NK-92 (cell line): ENCODE measurements around the gene RUNX2.

Source experiments
- DNase-seq: peaks from one replicate; lab custom pipeline; 2025; ENCODE audit not compliant: unreplicated experiment; lab: John Stamatoyannopoulos, UW

RUNX2 gene

DNA sequence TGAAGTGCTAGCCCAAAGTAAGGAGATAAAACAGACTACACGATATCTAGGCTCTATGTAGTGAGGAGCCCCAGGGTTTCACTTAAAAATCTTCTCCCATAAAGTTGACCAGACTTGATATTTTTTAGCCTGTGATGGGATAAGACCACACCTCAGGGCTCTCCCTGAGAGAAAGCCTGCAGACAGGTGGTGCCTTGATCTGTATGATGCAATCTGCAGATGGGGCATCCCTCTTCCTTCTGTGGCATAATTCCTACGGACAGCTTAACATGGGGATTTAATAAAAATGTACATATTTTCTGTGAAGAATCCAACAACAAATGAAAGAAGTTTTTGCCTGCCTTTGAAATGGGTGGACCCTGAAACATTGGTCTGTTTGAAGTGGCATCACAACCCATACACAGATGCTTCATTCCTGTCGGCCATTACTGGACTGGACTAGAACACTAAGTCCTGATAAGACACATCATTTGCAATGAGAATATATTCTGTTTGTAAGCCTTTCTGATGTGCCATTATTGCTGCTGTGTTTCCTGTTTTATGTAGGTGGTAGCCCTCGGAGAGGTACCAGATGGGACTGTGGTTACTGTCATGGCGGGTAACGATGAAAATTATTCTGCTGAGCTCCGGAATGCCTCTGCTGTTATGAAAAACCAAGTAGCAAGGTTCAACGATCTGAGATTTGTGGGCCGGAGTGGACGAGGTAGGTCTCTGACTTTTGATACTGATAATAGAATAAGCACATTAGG lies 103.4 kb downstream of the RUNX2 start:
- no peak for DNase-seq

DNA sequence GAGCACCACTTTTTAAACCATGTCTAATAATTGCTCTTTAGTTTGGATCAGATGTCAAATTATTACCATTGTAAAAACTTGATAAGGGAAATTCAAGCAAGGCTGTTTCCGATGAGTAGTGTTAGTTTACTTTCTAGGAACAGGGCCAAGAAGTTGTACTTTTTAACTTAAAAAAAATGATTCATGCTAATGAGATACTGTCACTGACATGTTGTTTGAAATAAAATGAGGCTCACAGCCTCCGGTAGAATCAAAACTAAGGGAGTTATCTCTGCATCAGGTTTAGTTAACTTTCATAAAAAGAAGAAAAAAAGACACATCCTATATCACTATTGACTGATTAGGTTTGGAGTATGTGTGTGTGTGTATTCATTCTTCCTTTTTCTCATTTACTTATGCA lies 104.8 kb downstream of the RUNX2 start:
- DNase-seq, result no peak

DNA sequence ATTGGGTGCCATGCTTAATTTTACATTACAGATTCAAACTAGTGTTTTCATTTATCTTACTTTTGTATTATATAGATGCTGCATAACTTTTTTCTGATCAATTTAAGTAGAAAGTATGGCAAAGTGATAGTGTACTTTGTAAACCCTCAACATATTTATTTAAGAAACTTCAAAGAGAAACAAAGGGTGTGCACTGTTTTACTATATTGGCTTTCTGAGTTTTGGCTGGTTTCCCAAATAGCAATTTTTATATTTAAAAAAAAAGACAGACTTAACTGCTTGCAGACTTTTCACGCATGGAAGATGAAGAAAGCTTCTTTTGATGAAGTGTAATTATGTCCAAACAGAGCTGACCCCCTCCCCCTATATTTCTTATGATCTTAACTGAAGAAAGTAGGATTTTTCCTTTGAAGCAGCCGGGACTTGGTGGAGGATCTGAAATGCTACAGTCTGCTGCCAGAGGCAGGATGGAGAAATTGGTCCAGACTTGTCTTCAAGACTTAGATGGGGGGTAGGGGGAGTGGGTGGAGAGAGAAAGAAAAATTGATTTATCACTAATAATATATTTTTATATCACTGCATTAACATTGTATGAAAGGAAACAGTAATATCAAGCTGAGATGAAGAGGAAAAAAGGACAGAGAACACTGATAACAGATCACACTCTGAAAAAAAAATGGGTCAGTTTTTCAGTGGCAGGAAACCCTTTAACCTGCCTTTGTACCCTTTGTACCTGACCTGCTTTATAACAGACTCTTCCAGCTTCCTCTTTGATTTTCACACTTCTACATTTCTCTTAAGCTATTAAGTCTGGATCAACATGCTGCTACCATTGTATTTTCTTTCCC lies 105.6 kb downstream of the RUNX2 start:
- no peak for DNase-seq

DNA sequence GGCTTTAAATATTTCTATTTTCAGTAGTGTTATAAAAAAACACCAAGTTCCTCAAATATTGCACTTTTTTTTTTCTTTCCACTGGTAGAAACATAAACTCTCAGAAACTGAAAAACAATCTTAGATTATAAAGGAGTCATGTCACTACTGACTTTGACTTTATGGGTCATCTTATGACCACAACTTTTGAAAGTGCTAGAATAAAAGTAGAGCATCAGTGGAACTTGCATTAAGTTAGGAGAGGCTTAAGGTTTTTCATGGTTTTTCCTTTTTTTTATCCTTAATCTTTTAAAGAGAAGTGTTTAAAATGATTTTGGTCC lies 106.2 kb downstream of the RUNX2 start:
- no peak for DNase-seq

DNA sequence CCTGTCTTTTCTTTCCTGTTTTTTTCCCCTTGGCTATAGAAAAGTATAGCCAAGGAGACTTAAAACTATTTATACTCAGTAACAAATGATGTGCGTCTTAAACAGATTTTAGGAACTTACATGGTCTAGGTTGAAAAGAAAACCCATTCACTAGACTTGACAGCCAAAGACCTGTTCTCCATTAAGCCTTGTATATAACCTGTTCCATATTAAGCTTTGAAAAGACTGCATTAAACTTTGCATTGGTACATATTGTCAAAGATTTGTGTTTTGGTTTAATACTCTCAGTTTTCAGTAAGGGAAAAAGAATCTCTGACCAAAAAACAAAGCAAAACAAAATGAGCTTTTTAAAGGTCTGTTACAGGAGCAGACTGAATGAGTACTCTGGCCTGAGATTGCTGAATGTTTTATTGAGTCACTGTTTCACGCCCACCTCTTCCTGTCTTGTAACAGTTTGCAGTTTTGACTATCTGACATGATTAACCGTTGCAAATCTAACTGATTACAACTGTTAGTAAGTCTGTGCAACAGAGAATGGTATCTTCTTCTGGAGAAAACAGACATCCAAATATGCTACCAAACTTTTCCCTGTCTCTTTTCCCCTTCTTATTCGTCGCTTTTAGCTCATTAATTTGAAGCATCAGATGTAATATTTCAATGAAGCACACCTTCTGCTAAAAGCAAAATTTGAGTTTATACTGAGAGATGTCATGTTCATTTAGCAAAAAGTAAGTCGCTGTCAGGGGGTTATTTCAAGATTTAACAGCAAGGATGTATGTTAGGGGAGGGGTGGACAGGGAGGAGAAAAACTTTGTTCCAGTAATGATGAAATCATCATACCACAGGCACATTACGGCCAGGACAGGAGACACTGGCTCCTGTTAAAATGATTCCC lies 108.7 kb downstream of the RUNX2 start:
- DNase-seq, result no peak

DNA sequence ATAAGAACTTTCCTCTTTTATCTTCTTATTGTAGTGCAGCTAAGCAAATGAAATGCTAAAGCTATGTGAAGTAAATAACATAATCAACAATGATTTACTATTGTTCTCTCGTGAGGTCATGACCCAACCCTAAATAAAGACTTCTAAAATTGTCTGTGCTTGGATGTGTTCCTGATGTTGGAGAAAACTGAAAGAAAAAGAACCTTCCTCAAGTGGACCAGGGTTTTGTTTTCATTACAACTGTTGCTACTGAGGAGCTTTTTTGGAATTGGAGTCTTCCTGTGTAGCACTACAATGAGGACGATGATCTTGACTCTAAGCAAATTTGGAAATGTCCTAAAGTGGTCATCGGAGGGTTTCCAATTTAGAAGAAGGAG lies 109.3 kb downstream of the RUNX2 start:
- DNase-seq, result no peak

DNA sequence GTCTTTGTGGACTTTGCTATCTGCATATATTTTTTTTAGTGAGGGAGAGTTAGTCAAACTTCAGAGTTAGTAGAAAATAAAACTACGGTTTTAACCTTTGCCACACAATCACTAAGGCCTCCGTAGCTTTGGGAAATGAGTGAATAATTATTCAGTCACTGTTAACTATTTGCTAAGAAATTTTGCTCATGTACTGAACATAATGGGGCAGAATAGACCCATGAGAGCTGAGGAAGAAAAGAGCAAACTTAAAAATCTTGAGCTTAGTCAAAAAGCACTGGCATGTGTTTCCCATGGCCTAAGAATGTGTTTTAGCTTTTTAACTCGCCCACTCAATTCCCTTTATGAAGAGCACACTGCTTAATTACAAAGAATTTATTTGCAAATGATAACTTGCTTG lies 110.0 kb downstream of the RUNX2 start:
- DNase-seq, result no peak

DNA sequence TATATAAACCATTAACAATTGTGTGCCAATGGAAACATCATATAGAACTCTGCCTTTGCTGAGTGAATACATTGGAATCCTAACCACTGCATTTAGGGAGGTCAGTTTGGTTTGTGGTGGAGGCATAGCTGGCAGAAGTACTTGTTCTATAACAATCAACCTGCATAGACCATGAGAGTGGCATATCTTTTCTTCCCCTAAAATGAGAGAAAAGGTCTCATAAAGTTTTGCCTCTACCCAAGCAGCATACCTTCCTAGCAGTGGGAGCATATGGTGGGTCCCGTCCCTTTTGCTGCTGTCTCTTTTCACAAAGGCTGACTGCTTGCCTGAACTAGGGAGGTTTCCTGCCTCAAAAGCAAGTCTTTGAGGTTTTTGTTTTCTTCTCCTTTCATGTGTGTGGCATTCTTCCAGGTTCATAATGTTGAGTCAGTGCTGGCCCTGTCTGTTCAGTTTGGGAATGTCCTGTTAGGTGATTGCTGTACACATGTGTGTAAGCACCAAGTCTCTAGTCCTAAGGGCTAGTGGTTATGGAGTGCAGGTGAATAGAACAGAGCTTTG lies 110.8 kb downstream of the RUNX2 start:
- DNase-seq, result no peak

DNA sequence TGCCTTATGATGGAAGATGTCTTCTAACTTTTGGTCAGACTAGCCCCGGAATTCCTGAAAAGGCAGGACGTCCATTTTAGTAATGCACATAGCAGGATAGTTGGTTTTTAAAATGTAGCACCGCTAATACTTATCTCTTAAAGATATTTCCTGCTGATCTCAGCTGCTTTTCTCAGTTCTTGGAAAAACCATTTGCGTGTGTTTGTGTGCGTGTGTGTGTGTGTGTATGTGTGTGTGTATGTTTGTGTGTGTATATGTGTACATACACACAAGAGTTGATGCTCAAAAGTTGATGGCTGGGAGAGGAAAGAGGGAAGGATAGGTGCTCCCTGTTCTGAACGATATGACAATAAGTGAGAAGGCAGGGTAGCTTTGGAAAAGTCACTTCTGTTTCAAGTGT lies 111.3 kb downstream of the RUNX2 start:
- DNase-seq, result no peak

DNA sequence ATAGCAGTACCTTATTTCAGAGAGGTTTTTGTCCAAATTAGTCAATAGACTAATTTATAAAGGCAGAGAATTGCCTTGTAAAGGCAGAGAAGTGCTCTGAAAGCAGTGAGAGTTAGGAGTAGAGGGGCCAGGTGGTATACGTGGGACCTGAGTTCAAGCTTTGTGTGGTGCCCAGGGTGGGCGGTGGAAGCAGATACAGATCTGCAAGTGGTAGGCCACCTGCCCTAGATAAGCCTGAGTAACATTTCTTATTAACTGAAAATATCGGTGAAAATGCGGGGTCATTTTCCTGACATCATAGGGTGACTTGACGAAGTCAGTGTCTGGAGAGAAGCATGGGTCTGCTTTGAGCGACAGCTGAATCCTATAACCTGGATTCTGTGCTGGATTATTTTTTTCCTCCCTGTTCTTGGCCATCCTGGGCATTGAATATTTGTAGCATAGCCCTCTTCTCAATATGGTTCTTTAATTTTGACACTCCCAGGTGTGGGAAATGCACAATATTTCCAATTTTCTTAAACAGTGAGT lies 111.8 kb downstream of the RUNX2 start:
- DNase-seq, result no peak

DNA sequence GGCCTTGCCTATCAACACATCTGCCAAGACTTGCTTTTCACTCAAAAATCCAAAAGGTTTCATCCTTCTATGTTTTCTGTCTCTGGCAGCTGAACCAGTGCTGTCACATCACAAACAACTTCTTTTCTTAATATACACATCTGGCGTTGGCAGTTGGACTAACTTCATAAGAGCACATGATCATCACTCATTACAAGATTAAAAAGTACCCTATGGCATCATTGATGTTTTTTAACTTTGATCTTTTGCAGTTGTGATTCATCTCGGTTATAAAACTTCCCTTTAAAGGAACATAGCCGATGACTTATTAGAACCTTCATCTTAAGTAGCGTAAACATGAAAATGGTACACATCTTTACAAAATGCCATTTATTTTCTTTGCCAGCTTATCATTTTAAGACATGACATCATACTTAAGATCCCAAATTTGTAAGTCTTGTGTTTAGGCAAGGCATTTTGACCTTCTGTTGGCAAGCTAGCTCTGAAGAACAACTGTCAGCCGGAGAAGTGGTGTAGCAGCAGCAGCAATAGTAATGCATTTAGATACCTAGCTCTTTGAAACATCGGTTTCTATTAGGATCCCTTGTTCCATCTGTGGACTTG lies 113.8 kb downstream of the RUNX2 start:
- no peak for DNase-seq

DNA sequence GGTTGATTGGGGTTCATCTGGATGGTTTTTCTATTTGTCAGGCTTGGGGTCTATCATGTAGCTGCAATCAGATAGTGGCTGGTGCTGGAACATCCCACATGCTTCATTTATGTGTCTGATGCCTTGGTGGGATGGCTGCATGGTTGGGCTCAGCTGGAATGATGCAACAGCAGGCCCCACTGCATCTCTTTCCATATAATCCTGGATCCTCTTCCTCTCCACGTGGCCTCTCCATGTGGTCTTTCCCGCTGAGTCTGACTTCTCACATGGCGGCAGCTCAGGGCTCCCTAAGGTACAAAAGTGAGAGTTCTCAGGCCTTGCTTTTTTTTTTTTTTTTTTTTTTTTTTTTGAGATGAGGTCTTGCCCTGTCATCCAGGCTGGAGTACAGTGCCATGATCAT lies 114.6 kb downstream of the RUNX2 start:
- no peak for DNase-seq

DNA sequence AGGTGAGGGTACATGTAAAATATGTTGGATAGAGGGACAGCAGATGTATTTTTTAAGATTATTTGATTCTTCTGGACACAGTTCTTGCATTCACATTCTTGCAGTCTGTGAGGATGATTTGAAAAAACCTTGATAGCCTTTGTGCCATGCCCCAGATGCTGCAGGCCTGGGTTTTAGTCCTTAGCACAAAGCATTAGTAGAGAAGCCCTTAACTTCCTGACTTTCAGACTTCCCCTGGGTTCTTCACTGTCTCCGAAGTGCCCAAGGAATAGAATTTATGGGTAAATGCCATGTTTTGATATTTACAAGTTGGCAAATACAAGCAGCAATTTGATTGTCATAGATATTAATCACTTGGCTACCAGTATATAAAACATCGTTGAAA lies 117.2 kb downstream of the RUNX2 start:
- no peak for DNase-seq

DNA sequence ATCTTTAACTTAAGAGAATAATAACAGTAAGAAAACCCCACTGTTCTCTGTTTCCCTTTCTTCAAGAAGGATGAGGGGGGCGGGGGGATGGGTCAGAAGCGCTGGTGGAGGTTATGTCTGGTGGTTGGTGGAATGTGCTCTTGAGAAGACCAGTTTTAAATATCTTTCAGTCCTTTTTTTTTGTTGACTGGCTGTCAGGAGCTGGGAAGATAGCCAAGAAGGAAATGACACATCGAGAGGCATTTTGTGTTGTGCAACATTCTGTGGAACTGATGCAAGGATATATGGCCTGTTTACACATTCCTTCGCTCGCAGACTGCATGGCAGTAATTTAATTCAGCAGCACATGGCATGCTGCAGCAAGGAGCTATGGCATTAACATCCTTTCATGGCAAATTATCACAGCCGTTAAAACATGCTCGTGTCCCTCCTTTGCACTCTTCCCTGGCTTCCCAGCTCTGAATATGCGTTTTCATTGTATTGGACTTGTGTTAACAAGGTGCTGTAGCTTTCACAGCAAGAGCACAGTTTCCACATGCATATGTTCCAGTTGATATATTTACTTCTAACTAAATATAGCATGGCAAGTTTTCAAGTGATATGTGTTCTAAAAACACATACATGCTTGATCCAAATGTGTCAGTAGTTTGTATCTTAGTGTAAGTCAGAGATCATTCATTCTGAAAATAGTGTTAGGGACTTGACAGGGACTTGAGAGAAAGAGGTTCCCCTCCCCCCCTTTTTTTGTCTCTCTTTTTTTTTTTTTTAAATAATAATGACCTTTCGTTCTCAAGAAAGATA lies 117.8 kb downstream of the RUNX2 start:
- DNase-seq, result no peak

DNA sequence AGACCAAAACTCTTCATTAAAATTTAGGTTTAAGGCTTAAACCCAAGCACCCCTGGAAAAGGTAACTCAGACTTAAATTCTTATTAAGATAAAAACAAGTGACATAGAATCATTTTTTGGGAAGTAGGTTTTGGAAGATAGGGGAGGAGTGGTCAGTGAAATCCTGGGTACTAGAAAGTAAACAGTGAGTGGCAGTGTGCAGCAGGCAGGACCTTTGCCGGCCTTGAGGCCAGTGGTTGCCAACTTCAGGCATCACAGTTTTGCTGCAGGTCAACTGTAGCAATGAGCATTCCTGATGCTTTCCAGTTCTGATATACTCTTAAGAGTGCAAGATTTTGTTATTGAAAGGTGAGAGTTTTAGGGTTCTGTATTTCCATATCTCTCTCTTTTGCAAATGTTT lies 118.9 kb downstream of the RUNX2 start:
- DNase-seq, result no peak

DNA sequence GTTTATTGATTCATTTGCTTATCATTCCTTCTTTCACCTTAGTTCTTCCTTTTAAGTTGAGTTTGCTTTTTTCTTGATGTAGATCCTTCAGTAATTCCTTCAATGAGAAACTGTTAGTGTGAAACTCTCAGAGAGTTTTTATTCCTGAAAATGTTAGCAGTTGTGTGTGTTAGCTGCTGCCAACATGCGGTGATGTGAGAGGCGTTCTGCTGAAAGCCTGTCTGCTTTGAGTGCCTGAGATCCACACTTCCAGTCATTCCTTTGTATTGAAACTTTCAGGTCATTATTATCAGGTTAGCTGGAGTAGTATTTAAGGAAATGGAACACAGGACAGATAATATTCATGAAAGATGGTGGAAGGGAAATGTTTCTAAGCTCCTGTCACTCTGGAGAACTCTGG lies 119.6 kb downstream of the RUNX2 start:
- DNase-seq, result no peak

DNA sequence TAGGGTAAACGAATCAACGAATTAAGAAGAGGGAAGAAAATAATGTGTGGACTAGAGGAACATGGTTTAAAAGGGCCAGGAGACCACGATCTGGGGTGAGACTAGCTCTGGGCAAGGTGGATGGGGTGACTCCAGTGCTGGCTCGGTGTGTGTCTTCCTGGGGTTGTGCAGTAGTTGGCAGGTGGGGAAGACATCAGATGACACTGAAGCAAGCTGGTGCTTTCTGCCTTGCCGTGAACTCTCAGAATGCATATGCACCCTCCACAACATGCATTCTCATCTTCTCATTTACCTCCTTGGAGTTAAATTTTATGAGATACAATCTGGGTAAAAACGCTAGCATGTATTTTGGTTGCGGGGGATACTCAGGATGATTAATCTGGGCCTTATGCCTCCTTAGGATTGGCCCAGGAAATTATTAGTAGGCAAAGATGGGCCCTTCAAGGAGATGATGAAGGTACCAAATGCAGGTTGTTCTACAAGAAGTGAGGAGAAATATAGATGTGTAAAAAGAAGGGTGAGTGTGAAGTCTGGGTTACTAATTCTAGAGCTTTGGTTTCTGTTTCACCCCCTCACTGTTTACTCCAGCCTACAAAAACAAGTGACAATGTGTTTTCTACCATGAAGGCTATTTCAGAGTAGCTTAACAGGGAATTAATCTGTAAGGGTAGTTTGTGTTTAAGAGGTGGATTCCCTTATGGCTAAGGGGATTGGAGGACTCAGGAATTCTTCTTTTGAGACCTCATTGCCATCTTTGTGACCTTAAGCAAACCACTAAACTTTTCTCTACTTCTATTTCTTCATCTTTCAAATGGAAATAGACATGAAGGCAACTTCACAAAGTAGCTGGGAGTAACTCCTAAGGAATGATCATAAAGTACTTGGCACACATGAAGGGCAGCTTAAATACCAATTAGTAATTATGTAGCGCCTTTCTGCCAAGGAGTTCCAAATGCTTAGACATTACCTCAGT lies 120.6 kb downstream of the RUNX2 start:
- no peak for DNase-seq

DNA sequence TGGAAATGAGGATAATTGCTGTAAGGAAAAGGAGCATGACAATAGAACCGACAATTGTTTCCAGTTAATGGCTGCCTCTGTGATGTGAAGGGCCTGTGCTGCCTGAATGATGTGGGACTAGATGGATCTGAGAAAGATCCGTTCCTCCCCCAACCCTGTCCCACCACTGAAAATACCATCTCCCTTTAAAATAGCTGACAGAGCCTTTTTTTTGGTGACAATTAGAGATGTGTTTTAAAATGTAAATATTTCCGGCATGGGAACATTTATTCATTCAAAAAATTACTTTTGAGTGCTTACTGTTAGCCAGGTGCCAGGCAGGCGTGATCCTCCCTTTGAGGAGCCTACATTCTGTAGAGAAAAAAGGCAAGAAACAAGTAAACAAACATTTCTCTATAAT lies 122.0 kb downstream of the RUNX2 start:
- no peak for DNase-seq

DNA sequence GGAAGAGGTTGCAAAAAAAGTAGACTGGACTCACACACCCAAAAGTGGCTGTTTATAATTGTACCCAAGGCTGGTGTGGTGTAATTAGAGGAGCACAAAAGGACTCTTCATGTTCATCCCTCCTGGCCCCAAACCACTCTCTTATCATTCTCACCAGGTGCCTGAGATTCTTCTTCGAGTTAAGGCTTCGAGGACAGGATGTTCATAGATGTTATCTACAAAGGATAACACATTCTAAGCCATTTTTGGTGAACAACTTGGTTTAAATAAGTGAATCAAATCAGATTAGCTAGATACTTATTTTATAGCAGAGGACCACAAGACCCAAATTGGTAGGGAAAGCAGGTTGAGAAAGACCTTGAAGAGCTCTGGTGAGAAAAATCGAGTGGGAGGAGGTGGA lies 122.7 kb downstream of the RUNX2 start:
- no peak for DNase-seq
